HG02884 (cell line): ENCODE measurements around the gene TCAP.

Experiments
- ATAC-seq: cut with Tn5 transposase; IDR thresholded peaks from one replicate; pipeline ENCODE4 v1.9.1; 2021; ENCODE audit warnings: mild to moderate bottlenecking, moderate library complexity; ENCODE audit not compliant: unreplicated experiment

The TCAP gene

DNA sequence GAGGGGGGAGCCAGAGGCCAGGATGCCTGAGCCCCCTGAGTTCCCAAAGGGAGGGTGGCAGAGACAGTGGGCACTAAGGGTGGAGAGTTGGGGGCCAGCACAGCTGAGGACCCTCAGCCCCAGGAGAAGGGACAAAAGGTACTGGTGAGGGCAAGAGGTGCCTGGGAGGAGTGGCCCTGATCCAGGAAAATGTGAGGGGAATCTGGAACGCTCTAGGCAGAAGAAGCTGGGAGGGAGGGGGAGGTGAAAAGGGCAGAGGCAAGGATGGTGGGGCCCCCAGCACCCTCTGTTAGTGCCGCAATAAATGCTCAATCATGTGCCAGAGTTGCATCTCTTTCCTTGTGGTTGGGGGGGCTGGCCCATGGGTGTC is 1.1 kb downstream of the TCAP start:
- ATAC-seq, result no peak

DNA sequence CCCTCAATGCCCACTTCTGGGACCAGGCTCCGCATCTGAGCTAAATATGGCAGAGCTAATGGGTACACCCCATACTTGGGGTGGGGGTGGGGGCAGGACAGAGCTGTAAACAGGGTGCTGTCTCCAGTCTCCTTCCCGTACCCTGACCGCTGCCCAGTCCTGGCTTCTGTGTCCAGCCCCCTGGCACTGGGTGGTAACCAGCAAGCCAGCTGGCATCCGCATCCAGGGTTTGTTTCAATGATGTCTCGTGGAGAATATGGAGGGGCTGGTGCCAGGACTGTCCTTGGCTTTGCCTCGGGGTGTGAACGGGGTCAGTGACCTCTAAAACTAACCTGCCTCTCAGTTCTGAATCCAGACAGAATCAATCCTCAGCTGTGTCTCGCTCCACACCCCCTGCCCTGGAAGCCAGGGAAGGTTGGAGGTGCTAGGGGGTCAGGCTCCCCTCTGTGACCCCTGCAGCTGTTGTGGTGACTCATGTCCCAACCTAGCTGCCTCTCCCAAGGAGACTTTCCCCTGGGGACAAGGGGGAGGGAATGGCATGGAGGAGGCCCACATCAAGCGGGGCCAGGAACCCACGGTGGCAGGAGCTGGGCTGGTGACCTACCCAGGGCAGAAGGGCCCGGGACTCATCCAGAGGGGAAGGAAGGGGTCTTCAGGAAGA is 1.6 kb downstream of the TCAP start:
- no peak for ATAC-seq

DNA sequence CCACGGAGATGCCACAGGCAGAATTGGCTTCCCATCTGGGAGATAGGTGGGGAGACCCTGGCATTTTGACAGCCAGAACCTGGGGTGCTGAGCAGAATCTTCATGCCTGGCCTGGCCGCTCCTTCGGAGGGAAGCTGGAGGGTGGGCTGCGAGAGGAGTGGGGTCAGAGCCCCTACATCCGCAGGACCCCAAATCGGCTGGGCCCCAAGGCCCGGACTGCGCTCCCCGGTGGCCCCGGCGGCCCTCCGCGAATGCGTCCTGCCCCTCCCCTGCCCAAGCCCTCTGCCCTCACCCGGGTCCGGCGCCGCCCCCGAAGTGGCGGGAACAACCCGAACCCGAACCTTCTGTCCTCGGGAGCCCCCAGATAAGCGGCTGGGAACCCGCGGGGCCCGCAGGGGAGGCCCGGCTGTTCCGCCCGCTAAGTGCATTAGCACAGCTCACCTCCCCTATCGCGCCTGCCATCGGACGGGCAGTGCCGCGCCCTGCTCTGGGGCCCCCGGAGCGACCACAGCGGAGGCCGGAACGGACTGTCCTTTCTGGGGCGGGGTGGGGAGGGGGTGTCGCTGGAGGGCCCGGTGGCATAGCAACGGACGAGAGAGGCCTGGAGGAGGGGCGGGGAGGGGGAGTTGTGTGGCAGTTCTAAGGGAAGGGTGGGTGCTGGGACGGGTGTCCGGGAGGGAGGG is 2.3 kb downstream of the TCAP start:
- no peak for ATAC-seq

DNA sequence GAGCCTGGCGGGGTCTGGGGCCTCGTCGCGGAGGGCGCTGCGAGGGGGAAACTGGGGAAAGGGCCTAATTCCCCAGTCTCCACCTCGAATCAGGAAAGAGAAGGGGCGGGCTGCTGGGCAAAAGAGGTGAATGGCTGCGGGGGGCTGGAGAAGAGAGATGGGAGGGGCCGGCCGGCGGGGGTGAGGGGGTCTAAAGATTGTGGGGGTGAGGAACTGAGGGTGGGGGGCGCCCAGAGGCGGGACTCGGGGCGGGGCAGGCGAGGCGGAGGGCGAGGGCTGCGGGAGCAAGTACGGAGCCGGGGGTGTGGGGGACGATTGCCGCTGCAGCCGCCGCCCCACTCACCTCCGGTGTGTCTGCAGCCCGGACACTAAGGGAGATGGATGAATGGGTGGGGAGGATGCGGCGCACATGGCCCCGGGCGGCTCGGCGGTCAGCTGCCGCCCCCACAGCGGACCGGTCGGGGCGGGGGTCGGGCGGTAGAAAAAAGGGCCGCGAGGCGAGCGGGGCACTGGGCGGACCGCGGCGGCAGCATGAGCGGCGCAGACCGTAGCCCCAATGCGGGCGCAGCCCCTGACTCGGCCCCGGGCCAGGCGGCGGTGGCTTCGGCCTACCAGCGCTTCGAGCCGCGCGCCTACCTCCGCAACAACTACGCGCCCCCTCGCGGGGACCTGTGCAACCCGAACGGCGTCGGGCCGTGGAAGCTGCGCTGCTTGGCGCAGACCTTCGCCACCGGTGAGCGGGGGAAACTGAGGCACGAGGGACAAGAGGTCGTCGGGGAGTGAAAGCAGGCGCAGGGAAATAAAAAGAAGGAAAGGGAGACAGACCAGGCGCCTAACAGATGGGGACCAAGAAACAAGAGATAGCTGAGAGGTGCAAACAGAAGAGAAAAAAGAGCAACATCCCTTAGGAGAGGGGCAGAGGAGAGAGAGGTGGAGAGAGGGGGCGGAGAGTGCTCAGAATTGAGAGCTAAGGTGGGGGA is 3.1 kb downstream of the TCAP start, which contains the start of gene PNMT:
TSS of gene PNMT (plus strand) at position 509 of the 980 bp plus-strand sequence. CDS start at position 532, 23 bp downstream.
- ATAC-seq, result no peak

DNA sequence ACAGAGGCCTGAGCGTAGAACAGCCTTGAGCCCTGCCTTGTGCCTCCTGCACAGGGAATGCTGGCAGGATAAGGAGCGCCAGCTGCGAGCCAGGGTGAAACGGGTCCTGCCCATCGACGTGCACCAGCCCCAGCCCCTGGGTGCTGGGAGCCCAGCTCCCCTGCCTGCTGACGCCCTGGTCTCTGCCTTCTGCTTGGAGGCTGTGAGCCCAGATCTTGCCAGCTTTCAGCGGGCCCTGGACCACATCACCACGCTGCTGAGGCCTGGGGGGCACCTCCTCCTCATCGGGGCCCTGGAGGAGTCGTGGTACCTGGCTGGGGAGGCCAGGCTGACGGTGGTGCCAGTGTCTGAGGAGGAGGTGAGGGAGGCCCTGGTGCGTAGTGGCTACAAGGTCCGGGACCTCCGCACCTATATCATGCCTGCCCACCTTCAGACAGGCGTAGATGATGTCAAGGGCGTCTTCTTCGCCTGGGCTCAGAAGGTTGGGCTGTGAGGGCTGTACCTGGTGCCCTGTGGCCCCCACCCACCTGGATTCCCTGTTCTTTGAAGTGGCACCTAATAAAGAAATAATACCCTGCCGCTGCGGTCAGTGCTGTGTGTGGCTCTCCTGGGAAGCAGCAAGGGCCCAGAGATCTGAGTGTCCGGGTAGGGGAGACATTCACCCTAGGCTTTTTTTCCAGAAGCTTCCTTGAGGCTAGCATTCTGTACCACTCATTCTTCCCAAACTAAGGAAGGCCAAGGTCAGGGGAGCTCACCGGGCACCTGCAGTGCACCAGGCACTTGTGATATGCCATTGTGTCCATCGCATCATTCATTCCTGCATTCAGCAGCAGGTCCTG is 5.0 kb downstream of the TCAP start:
- no peak for ATAC-seq

DNA sequence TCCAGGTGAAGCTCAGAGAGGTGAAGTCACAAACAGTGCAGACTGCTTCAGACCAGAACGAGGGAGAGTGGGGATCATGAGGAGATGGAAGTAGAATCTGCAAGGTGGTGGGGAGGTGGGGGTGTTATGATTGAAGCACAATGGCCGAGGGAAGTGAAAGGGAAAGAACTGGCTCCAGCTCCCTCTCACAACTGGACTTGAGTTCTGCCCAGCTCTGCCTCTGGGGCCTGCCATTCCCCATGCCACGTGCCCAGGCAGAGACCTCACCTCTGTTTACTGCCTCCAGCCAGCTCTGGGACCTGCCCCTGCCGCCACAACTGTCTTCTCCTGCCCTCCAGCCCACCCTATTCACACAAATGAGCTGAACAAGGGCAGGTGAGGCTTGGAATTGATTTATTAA is 5.6 kb downstream of the TCAP start:
- ATAC-seq, result no peak

DNA sequence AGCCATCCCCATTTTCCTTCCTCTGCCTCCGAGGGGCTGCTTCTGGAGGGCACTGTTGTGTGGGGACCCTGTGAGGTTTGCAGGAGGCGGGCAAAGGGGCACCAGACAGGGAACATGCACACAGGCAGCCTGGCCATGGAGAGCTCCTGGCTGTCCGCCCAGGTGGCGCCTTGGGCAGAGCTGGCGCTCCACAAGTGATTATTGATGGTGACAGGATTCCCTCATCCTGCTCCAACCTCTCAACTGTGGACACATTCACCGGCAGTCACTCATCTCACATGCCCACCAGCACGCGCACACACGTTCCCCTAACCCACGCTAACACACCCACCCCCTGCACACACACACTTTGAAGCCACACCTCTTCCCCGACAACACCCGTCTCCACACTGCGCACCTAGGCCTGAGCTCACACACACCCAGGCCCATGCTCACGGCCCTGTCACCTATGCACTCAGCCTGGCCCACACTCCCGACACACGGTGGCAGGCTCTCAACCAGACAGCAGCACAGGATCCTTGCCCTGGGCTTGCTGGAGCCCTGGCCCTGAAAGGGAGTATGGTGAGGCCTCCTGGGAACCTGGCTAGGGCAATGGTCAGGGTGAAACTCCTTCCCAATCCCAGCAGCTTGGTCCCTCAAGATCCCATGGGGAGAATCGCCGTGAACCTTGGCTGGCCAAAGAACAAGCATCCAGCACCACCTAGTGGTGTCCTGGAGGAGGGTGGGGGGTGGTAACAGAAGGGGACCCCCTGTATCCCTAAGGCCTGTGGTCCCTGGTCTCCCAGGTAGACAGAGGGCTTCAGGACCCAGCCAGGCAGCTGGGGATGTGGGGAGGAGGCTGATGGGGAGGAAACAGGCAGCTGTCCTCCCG is 6.7 kb downstream of the TCAP start:
- ATAC-seq, result no peak

DNA sequence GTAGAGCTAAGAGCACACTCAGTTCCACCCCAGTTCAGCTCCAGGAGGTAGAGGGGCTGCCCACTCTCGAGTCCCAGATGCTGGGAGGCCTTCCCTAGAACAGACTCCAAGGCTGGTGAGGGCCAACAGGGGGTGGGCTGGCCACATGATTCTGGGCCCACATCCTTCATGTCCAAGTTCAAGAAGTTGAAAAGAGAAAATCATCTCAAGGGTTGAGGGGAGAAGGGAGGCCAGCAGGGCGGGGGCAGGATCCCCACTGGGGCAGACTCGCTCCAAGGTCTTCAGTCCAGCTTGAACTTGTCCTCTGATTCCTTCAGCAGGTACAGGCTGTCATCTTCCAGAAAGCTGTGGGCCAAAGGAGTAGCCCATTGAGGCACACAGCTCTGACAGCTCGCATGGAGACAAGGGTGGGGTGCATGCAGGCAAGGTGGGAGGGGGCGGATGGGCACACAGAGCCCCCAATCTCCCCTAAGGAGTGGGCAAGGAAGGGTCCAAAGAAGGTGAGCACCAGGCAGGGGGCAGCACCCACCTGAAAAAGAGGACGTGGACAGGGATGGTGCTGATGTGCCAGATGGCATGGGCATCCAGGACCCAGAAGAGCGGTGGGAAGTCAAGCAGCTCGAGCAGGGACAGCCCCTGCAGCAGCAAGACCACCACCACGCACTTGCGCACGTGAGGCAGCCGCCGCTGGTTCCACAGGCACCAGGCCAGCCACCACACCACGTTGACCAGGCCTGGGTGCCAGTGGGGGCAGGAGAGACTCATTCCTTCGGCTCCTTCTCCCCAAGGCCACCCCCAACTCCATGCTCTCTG is 7.6 kb downstream of the TCAP start:
- no peak for ATAC-seq

DNA sequence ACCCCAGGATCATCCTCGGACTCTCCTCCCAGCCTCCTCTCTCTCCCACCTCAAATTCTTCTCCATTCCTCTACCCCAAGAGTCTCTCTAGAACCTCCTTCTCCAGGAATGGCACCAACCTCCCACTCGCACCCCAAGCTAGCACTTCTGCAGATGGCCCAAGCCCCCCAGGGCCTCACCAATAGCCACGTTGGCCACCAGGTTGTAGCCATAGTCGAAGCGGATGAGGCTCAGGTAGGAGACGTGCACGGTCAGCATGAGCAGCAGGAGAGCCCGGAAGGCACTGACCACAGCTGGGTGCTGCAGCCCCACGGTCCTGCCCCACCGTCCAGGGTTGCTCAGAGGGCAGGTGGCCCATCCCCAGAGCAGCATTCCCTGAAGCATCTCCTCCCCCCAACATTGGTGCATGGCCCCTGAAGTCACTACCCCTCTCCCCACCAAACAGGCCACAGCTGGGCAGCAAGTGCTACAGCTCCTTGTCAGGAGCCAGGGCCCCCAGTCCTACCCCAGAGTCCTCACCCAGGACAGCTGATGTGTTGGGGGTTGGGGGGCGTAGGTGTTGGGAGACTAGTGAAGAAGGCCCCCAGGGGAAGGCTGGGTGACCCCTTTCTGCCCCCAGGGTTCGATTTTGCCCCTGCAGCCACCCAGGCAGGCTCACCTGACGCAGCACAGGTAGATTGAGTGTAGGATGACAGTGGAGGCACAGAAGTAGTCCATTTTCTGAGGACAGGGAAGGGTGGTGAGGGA is 8.4 kb downstream of the TCAP start:
- ATAC-seq, result no peak

DNA sequence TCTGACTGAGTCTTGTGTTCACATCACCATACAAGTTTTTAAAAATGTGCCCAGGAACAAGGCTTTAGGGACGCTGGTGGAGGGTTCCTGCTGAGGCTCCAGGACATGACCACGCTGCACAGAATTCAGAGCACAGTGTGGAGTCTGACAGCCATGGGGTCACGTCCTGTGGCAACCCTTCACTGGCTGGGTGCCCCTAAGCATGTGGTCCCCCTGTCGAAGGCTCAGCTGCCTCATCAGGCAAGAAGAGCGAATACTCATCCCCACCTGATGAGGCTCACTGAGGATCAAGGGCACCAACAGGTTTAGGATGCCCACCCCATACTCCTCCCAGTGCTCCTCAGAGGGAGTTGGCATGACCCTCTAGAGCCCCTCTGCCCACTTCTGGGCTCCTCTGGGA is 9.0 kb downstream of the TCAP start:
- no peak for ATAC-seq

DNA sequence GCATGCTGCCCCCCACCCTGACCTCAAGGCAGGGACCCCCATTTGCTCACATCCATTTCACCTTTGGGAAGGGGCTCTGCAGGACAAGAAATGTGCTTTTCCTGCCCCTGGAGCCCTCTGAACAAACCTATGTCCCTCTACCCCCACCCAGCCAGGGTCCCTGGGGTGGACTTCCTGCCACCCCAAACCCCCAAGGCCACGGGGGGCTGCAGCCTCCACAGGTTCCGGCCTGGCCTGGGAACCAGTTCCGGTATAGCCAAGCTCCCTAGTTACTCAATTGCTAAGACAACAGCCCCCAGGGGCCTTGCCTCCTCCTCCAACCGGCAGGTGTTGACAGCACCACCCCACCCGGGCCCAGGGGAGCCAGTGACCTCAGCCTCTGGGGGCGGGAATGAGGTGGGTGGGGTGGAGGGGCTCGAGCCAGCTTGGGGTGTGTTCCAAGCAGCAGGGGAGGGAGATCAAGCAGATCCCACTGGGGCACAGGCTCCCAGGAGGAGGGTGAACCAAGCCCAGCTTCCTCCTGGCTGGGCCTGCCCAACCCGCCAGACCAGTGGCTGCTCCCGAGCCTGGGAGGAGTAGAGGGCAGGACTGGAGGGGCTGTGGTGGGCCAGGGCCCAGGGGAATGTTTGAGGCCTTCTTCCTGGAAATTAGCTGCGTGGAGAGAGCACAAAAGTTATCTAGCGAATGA is 9.7 kb downstream of the TCAP start:
- ATAC-seq, result no peak

DNA sequence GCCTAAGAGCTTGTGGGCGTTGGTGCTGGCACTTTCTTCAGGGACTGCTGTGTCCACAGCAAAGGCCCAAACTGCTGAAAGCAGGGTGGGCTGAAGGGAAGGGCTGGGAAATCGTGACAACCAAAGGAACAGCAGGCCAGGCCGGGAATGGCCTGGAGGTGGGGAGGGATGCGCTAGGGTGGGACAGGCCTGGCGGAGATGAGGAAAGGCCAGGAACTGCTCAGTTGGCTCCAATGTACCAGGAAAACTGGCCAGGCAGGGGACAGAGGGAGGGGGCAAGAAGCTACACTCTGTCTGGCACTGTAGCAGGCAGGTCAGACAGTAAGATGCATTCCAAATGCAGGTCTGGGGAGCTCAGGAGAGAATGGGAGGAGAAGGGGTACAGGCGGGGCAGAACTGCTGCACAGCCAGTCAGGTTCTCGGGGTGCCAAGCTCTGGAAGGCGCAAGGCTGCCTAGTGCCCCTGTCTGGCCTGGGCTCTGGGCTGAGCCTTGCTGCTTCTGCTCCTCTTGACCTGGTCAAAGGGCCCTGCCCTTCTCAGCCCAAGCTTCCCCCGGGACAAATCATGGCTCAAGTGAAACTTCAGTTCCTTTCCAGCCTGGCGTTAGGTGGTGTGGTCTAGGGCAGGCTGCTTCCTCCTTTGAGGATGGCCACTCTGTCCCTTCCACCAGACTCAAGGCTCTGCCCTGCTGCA is 10.4 kb downstream of the TCAP start:
- no peak for ATAC-seq

DNA sequence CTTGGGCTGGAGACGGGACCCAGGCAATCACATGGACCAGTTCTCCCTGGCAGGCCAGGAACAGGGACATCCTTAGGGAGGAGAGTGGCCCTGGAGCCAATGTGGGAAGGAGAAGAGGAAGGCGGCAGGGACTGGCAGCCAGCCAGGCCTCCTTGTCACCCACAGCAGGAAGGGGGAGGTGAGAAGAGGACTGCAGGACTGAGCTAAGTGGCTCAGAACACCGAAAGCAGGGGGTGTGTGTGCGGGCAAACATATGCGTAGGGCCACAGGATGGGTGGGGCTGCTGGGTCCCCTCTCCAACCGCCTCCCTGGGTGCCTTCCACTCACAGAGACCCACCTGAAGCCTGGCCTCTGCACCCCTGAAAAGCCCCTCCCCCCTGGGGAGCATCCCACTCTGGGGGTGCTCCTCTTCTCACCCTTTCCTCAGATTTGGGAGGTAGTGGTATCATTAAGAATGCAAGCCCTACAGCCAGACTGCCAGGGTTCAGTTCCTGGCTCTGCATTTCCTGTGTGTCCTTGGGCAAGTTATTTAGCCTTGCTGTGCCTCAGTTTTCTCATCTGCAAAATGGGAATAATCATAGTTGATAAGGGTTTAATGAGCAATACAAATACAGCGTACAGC is 11.2 kb downstream of the TCAP start:
- ATAC-seq, result no peak

DNA sequence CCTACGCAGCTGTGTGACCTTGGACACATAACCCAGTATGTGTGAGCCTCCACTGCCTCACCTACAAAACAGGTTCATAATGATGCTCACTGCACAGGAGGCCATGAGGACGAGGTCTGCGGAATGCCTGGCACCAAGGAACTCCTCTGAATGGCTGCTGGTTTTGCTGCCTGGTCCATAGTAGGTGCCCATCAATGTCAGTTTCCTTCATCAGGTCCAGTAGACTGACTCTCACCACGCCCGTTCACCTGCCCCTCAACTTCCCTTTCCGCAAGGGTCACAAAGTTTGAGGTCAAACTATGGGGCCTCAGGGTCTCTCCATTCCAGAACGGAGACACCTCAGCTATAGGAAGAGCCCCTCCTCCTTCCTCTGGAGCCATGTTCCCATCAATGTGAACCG is 11.9 kb downstream of the TCAP start:
- ATAC-seq, result no peak

DNA sequence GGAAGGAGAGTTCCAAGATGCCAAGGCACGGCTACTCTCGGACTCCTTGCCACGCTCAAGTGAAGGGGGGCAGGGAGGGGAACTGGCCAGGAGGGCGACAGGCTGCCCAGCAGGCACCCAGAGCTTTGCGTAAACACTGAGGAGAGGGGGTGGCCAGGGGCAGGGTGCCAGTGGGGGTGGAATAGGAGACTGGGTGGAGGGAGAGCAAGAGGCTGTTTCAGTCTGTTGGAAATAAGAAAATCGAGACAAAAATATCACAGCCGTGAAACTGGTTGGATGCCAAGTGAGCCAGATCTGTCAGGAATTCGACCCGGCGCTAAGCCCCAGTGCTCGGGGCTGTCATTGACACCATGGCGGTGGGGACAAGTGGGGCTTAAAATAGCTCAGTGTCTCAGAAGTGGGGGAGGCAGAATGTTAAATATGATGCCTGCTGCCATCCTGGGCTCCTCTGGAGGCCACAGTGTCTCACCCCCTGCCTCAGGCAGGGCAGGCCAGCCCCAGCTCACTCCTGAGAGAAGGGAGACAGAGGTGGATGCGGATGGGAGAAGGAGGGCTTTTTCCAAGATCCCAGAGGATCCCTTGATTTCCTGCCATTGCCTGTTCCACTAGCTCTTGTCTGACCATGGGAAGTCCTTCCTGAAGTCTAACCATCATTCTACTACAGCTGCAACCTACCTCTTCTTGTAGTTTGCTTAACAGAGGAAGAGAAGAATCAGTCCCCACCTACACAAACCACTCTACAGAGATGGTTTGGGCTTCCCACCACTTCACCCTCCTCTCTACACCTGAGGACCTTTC is 12.6 kb downstream of the TCAP start:
- no peak for ATAC-seq
